NCI-H524 (cell line): ENCODE data around the gene MOCS3.

ENCODE experiments used
- DNase-seq, 2 experiments: peaks; one replicate each; lab custom pipeline; 2025; lab: John Stamatoyannopoulos, UW

The MOCS3 gene

GRCh38 chr20:50958615-50959542, at the start of gene MOCS3:
Gene MOCS3 (plus strand): TSS chr20:50958818. CDS start chr20:50958843, 25 bp downstream.
- DNase-seq: peak; percentile 70 to 90

- DNase-seq: no peak
Observed at GRCh38 chr20:50909413-50909812, 49.2 kb upstream of the MOCS3 start.

- no peak for DNase-seq
Observed at GRCh38 chr20:50911030-50911429, 47.6 kb upstream of the MOCS3 start.

GRCh38 chr20:50911716-50912115, 46.9 kb upstream of the MOCS3 start:
- no peak for DNase-seq

- DNase-seq: peak; percentile 23 to 81
Observed at GRCh38 chr20:50913690-50914375, 44.8 kb upstream of the MOCS3 start.

- DNase-seq: no peak
Observed at GRCh38 chr20:50915424-50915823, 43.2 kb upstream of the MOCS3 start.

- no peak for DNase-seq
Observed at GRCh38 chr20:50916257-50916656, 42.4 kb upstream of the MOCS3 start.

- DNase-seq: no peak
Observed at GRCh38 chr20:50916934-50917333, 41.7 kb upstream of the MOCS3 start.

- DNase-seq: no peak
Observed at GRCh38 chr20:50918403-50918802, 40.2 kb upstream of the MOCS3 start.

- DNase-seq: peak; percentile 17 to 41
Observed at GRCh38 chr20:50919567-50919966, 39.1 kb upstream of the MOCS3 start.

GRCh38 chr20:50920997-50921396, 37.6 kb upstream of the MOCS3 start:
- peak in 1 of 2 experiments; percentile 13 for DNase-seq

- DNase-seq: no peak
Observed at GRCh38 chr20:50921803-50922501, 36.7 kb upstream of the MOCS3 start.

- no peak for DNase-seq
Observed at GRCh38 chr20:50924261-50924920, 34.2 kb upstream of the MOCS3 start.

GRCh38 chr20:50926530-50926929, 32.1 kb upstream of the MOCS3 start:
- DNase-seq: no peak

GRCh38 chr20:50928469-50928868, 30.1 kb upstream of the MOCS3 start:
- DNase-seq: no peak

GRCh38 chr20:50929299-50930138, 29.1 kb upstream of the MOCS3 start:
- DNase-seq: peak; percentile 92 to 95

GRCh38 chr20:50930139-50930975, 28.3 kb upstream of the MOCS3 start:
- DNase-seq: peak in 1 of 2 experiments; percentile 32

- no peak for DNase-seq
Observed at GRCh38 chr20:50930976-50931305, 27.7 kb upstream of the MOCS3 start.

GRCh38 chr20:50931306-50932015, 27.2 kb upstream of the MOCS3 start, which contains the start of gene ADNP:
Gene ADNP (minus strand): TSS chr20:50931437. CDS start chr20:50903996, 27,441 bp downstream.
- DNase-seq: peak; percentile 87 to 90
